Spleen (tissue), 11 donors: ENCODE data around the gene TPPP. TPM values are rescaled to one million over a fixed set of nuclear protein-coding genes. Genes with fewer than 3 reads are reported as not detected.
"Not testable (repeated sequence)": the region's sequence is repeated elsewhere in the genome, so short reads cannot be mapped to it uniquely, and the experiment has no call there.

ENCODE experiments used
- DNase-seq: peaks from one replicate; pipeline ENCODE4 v3.0.0-alpha.2; 2020
- H3K27ac ChIP-seq, 8 donors: fragments of 200-600 bp; sonication (generic) in 7 of 8; 1 replicate in 4 of 8; 2 replicates in 4 of 8; pipeline versions ENCODE4 v1.5.0 to v1.8.0; 2016 to 2021; ENCODE audit warnings: inconsistent platforms in 4 of 8, mild to moderate bottlenecking in 4 of 8, moderate library complexity in 1 of 8
- H3K27me3 ChIP-seq, 7 donors: fragments of 200-600 bp; sonication (generic) in 6 of 7; replicated peaks in 1 of 7; 1 replicate in 4 of 7; 2 replicates in 3 of 7; pipeline versions ENCODE4 v1.5.0 to v1.8.0; 2016 to 2021; ENCODE audit warnings: inconsistent platforms in 3 of 7, mild to moderate bottlenecking in 1 of 7
- H3K36me3 ChIP-seq, 6 donors: fragments of 200-600 bp; sonication (generic) in 5 of 6; 1 replicate in 4 of 6; 2 replicates in 2 of 6; pipeline versions ENCODE4 v1.5.0 to v1.8.0; 2016 to 2021; ENCODE audit warnings: inconsistent platforms in 2 of 6
- H3K4me1 ChIP-seq, 6 donors: fragments of 200-600 bp; sonication (generic) in 5 of 6; 1 replicate in 3 of 6; 2 replicates in 3 of 6; pipeline versions ENCODE4 v1.5.0 to v1.8.0; 2016 to 2021; ENCODE audit warnings: inconsistent platforms in 3 of 6
- H3K4me3 ChIP-seq, 8 donors: fragments of 200-600 bp; sonication (generic) in 7 of 8; 1 replicate in 4 of 8; 2 replicates in 4 of 8; pipeline versions ENCODE4 v1.5.0 to v1.8.0; 2016 to 2021; ENCODE audit warnings: inconsistent platforms in 4 of 8, mild to moderate bottlenecking in 4 of 8, moderate library complexity in 2 of 8
- H3K9me3 ChIP-seq, 8 donors: fragments of 200-600 bp; sonication (generic) in 7 of 8; 1 replicate in 4 of 8; 2 replicates in 4 of 8; pipeline versions ENCODE4 v1.5.0 to v1.8.0; 2016 to 2021; ENCODE audit warnings: inconsistent platforms in 4 of 8
- POLR2A ChIP-seq, 3 donors: fragments of 450-650 bp; IDR thresholded peaks; one replicate each; pipeline ENCODE4 v1.5.1; 2017; ENCODE audit warnings: antibody characterized with exemption in 3 of 3, mild to moderate bottlenecking in 1 of 3
- POLR2AphosphoS5 ChIP-seq, 3 donors: sonication (generic); formaldehyde crosslinking; IDR thresholded peaks; one replicate each; pipeline ENCODE4 v1.5.1; 2017; ENCODE audit warnings: antibody characterized with exemption in 3 of 3
- whole genome bisulfite sequencing, 5 donors: extraction: QIAGEN DNeasy Blood & Tissue Kit in 3 of 5; methylation state at CpG; one replicate each; pipeline versions ENCODE4 v1.1.5 to v1.1.7; 2013 to 2018; 5-methylcytosine and 5-hydroxymethylcytosine counted together
- intact Hi-C: fragments of 100-400 bp; cut with DNase I; formaldehyde crosslinking; loops from one replicate; pipeline ENCODE4 v1.15.0; 2023; ENCODE audit warnings: low total_unique reads
- polyA plus RNA-seq, 3 donors: library from polyadenylated mRNA; stranded (reverse); fragments of 200-250 nt; gene quantifications; one replicate each; pipeline ENCODE4 v1.2.1, GENCODE V29; 2013
- total RNA-seq, 7 donors: library from RNA; depleted of rRNA in 3 of 7; stranded (reverse); fragments of >200 nt in 3 of 7; fragmentation: NEBNext Ultra II Directional in 4 of 7; extraction: Animal tissue kit (Norgen Biotek cat#: 25700) in 4 of 7; gene quantifications; one replicate each; pipeline versions ENCODE4 v1.1.0 to v1.2.1, GENCODE V29; 2016 to 2021
- TF ChIP-seq, protein P1 (sequence below), 11 experiments: fragments of 200-600 bp in 7 of 11; fragments of 450-650 bp in 4 of 11; sonication (generic) in 4 of 11; IDR thresholded peaks in 8 of 11; conservative IDR thresholded peaks in 3 of 11; 1 replicate in 7 of 11; 2 replicates in 4 of 11; pipeline versions ENCODE4 v1.4.0 to v1.8.0; 2016 to 2021; ENCODE audit warnings: antibody characterized with exemption in 11 of 11, inconsistent platforms in 4 of 11, mild to moderate bottlenecking in 1 of 11
- donor health status: healthy with polysubstance abuse.
- donor health status: DM: no; HTN: no; CAD: no; lungs with moderate emphysema.
- donor health status: DM: no; HTN: no; CAD: no.
- donor health status: Bipolar disorder and iron deficiency.
- donor health status: healthy.
- donor health status: DM: no; HTN: no; CAD: no.
- donor health status: DM: yes; HTN: yes; CAD: no.

The TPPP gene
- total and polyA plus RNA-seq, 10 donors, result 0.30 to 12.2 (median 3.9) TPM

DNA sequence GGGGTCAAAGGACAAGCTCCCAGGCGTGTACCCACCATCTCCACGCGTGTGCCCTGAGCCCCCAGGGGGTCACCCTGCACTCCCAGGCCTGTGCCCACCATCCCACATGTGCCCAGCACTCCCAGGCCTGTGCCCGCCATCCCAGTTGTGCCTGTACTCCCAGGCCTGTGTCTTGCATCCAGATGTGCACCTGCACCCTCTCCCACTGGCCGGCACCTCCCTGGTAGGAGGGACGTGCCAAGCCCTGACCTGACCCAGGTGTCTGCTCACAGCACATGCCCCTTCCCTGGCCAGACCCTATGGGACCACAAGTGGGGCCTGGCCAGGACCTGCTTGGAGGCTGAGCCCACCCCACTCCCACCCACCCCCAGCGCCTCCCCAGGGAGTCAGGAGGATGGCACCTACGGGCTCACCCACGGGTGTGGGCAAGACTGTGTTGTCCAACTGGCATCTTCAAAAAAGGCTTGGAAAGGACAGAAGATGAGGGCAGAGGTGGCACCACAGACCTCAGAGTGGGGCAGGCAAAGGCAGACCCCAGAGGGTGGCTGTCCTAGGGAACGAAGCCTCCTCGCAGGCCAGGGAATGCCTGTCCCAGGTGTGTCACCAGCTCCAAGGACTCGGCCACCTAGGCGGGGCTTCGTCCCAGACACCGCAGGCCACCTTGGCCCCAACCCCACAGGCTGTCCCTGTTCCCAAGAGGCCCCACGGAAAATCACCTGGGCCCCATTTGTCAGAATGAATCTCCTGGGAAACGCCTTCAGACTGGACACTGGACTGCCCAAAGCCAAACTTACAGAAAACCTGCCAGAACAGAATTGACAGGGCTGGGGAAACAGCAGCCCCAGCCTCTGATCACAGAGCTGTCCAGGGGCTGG, 11.6 kb downstream of the TPPP start:
- DNase-seq, result peak; percentile 73

DNA sequence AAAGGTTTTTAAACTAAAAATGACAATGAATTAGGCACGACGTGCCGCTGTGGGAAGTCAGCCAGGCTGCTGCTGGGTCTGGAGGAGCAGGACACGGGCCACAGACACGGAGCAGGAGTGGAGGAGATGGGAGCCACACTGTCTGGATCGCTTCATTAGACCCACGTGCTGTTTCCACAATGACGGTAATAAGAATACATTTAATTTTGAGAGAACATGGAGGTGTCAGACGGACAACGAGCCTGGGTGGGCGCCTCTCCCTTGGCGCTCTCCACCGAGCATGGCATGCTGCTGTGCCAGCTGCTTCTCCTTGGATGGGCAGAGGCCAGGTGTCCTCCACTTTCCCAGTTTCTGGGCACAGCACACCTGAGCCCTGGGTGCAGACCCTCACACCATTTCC, 12.3 kb downstream of the TPPP start:
- H3K27ac ChIP-seq, intact Hi-C loops, H3K4me3 ChIP-seq, H3K4me1 ChIP-seq, H3K9me3 ChIP-seq, DNase-seq, H3K36me3 ChIP-seq: not testable (repeated sequence)
- H3K27me3 ChIP-seq, result peaks cover 0 to 33% (median 0%) of the 10 kb centered on the region in 7 donors
- WGBS, 5 donors, result 86 to 91% (median 87%) methylated on average over 13 of the region's 13 CpGs

More for the DNA sequence above, 11.6 kb downstream of the TPPP start:
- H3K36me3 ChIP-seq, H3K4me1 ChIP-seq, intact Hi-C loops, H3K27ac ChIP-seq, H3K4me3 ChIP-seq, H3K9me3 ChIP-seq: not testable (repeated sequence)
- WGBS, 5 donors, result 86 to 94% (median 91%) methylated on average over 11 to 17 of the region's 17 CpGs
- H3K27me3 ChIP-seq, result peaks cover 0 to 28% (median 0%) of the 10 kb centered on the region in 7 donors

DNA sequence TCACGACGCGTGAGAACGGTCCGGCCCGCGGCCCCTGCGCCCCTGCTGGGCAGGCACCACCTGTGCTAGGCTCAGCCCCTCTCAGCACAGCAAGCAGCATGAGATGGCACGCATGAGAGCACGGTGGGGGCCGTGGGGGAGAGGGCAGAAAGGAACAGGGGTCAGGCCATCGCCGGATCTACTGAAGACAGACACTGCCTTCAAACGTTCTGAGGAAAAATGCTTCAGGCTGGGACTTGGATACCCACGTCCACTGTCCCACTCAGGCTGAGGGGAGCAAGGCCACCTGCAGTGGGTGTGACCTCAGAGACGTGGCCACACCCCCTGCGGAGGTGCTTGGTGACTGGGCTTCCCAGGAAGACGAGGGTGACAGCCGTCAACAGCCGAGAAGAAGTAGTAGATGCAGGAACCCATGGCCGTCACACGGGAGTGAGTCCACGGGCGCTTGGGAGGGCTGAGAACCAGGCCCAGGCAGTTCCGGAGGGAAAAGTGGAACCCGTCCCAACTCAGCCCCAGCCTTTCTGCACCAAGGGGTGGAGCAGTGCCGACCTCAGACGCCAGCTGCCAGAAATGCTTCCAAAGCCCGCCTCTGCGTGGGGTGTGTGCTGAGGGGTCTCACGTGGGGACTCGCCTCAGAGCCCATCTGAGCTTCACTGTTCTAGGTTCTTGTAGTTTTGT, 12.9 kb downstream of the TPPP start:
- WGBS, 5 donors, result 70 to 87% (median 76%) methylated on average over 3 to 16 of the region's 32 CpGs
- H3K4me3 ChIP-seq, H3K36me3 ChIP-seq, H3K4me1 ChIP-seq, intact Hi-C loops, H3K9me3 ChIP-seq, H3K27ac ChIP-seq: not testable (repeated sequence)
- peak; percentile 11 for DNase-seq
- H3K27me3 ChIP-seq, result peaks cover 0 to 33% (median 0%) of the 10 kb centered on the region in 7 donors

DNA sequence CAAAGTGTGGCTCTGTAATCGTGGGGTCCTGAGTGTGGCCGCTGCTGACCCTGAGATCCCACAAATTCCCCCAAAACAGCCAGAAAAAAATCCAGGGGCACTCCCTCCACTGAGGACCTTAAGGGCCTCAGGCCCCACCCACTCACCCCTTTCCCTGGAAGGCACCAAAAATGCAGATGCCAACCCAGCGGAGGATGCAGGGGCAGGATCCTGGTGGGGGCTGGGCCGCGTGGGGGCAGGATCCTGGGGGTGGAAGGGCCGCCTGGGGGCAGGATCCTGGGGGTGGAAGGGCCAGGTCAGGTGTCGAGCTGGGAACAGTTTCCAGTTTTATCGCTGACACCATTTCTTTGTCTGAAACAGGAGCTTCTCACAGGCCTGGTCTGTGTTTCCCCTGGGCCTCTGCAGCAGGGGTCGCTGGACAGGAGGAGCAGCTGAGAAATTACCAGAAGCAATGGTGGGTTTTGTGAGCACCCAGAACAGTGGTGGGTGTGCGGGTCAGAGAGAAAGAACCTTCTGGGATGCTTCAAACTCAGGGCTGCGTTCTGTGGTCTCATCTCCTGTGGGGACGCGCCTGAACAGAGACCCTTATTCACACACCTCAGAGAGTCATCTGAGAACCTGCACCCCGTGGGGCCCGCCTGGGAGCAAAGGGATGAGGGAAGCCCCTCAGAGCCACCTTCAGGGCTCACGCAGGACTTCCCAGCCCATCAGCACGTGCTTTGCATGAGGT, 13.8 kb downstream of the TPPP start:
- H3K4me3 ChIP-seq, H3K36me3 ChIP-seq, H3K4me1 ChIP-seq, H3K9me3 ChIP-seq, H3K27ac ChIP-seq, intact Hi-C loops: not testable (repeated sequence)
- peaks cover 0 to 31% (median 2%) of the 10 kb centered on the region in 7 donors for H3K27me3 ChIP-seq
- WGBS, 5 donors, result 66 to 85% (median 78%) methylated on average over 5 to 16 of the region's 17 CpGs
- peak; percentile 61 for DNase-seq

DNA sequence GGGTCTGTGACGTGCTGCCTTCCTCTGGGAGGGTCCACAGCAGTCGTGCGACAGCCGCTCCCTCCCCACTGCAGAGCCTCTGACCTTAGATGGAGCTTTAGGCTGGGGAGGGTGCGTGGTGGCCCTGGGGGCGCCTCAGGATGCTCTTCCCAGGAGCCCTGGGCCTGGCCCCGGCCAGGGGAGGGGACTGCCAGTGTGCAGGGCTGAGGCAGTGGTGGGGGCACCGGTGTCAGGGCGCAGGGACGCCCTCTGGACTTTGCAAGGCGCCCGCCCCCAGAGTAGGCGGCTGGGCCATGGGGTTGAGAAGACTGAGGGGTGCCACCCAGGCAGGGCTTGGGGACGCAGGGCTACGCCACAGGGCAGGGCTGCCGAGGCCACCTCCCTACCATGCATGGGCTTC, 14.6 kb downstream of the TPPP start:
- H3K9me3 ChIP-seq, H3K27ac ChIP-seq, H3K36me3 ChIP-seq, intact Hi-C loops, H3K4me3 ChIP-seq: not testable (repeated sequence)
- WGBS, 5 donors, result 84 to 94% (median 93%) methylated on average over 5 to 16 of the region's 16 CpGs
- Histone ChIP-seq H3K4me1 (peaks cover 0 to 13% (median 9%) of the 10 kb centered on the region in 6 donors), H3K27me3 (peaks cover 0 to 34% (median 6%) of the 10 kb centered on the region in 7 donors)
- peak; percentile 43 for DNase-seq

DNA sequence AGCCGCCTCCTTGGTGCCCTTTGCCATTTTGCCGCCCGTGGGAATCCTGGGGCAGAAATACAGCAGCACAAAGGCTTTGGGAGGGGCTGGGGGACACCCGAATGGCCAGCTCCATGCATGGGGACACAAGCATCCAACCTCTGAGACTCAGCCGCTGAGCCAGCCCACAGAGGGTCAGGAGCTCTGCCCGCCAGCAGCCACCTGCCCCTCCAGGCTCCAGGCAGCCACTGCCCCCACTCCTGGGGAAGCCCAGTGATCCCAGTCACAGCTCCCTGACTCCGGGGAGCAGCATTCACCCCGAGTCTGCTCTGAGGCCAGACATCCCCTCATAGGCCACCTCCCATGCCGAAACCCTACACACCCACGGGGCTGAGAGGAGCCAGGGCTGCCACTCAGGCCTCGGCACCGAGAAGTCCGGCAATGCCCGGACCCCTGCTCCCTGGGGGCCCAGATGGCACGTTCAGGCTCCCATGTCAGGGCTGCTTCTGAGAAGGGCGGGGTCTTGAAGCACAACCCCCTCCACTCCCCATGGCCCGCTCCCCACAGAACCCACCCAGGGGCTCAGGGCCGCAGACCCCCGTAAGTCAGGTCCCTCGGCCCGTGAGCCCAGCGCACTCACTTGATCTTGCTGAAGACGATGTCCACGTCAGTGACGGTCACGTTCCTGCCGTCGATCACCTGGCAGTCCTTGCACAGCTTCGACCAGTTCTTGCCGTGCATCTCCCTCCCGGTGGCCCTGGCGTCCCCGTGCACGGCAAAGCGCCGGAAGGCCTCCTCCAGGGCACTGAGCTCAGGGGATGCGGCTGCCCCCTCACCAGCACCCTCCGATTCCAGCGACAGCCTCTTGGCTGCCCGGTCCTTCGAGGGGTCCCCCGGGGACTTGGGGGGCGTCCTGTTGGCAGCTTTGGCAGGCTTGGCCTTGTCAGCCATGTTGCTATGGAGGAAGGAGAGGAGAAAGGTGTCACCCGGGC, 15.7 kb downstream of the TPPP start:
- peak; percentile 65 for DNase-seq
- TF ChIP-seq, protein P1, sequence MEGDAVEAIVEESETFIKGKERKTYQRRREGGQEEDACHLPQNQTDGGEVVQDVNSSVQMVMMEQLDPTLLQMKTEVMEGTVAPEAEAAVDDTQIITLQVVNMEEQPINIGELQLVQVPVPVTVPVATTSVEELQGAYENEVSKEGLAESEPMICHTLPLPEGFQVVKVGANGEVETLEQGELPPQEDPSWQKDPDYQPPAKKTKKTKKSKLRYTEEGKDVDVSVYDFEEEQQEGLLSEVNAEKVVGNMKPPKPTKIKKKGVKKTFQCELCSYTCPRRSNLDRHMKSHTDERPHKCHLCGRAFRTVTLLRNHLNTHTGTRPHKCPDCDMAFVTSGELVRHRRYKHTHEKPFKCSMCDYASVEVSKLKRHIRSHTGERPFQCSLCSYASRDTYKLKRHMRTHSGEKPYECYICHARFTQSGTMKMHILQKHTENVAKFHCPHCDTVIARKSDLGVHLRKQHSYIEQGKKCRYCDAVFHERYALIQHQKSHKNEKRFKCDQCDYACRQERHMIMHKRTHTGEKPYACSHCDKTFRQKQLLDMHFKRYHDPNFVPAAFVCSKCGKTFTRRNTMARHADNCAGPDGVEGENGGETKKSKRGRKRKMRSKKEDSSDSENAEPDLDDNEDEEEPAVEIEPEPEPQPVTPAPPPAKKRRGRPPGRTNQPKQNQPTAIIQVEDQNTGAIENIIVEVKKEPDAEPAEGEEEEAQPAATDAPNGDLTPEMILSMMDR (IDR thresholded peaks at IDR 0.05 in 8 of 11, conservative IDR thresholded peaks at IDR 0.05 in 3 of 11), result no peak
- no peak for TF ChIP-seq POLR2AphosphoS5 (IDR thresholded peaks at IDR 0.05)
- no peak for TF ChIP-seq POLR2A (IDR thresholded peaks at IDR 0.05)
- Histone ChIP-seq H3K9me3 (no peaks in the 10 kb centered on the region), H3K27me3 (peaks cover 0 to 45% (median 9%) of the 10 kb centered on the region in 7 donors), H3K4me1 (peaks cover 11 to 24% (median 19%) of the 10 kb centered on the region in 6 donors), H3K36me3 (no peaks in the 10 kb centered on the region), H3K27ac (no peak overlapping the region), H3K4me3 (no peak overlapping the region)
- intact Hi-C loops, result no loop called here
- WGBS, 5 donors, result 78 to 86% (median 82%) methylated on average over 31 to 44 of the region's 44 CpGs
